ENCODE results near the gene ADAMTSL5.
A peak's percentile ranks its signal among the peaks of the same experiment; 100 is the strongest.
"Not testable (repeated sequence)": the region's sequence is repeated elsewhere in the genome, so short reads cannot be mapped to it uniquely, and the experiment has no call there.

Gene ADAMTSL5, protein sequence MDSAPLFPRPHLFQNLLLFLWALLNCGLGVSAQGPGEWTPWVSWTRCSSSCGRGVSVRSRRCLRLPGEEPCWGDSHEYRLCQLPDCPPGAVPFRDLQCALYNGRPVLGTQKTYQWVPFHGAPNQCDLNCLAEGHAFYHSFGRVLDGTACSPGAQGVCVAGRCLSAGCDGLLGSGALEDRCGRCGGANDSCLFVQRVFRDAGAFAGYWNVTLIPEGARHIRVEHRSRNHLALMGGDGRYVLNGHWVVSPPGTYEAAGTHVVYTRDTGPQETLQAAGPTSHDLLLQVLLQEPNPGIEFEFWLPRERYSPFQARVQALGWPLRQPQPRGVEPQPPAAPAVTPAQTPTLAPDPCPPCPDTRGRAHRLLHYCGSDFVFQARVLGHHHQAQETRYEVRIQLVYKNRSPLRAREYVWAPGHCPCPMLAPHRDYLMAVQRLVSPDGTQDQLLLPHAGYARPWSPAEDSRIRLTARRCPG

DNA sequence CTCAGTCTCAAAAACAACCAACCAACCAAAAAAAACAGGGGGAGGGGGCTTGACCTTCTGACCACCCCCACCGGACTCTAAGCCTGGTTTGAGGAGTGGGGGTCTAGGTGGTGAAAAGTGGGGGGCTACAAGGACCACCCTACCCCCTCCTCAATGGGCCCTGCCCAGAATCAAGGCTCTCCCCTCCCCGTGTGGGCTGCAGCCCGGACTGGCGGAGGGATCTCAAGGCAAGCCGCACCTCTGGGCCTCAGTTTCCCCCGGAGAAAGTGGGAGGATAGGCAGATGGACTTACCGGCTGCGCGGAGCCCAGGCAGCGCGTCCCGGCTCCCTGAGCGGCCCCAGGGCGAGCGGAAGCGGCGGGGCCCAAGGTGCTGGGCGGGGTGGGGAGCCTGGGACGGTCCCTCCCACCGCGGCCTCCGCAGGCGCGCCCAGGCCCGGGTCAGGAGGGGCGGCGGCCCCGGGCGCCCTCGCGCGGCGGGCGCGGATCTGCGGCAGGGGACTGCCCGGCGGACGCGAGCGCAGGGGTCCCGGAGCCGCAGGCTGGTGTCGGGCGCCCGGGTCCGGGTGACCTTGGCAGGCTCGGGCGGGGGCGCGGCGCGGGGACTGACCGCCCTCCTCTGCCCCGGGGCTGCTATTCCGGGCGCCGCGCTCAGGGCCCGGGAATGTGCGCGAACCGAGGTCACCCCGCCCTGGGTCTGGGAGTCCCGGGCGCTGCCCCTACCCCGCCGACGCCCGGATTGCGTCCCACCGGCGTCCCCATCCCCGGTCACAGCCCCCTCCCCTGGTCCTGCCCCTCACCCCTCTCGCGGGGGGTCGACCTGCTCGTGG lies at the start of gene ADAMTSL5:
TSS of gene ADAMTSL5 (minus strand) at position 349 of the 828 bp plus-strand sequence. CDS start 2,076 bp downstream, outside the sequence.
- peak; percentile 92 for ATAC-seq

DNA sequence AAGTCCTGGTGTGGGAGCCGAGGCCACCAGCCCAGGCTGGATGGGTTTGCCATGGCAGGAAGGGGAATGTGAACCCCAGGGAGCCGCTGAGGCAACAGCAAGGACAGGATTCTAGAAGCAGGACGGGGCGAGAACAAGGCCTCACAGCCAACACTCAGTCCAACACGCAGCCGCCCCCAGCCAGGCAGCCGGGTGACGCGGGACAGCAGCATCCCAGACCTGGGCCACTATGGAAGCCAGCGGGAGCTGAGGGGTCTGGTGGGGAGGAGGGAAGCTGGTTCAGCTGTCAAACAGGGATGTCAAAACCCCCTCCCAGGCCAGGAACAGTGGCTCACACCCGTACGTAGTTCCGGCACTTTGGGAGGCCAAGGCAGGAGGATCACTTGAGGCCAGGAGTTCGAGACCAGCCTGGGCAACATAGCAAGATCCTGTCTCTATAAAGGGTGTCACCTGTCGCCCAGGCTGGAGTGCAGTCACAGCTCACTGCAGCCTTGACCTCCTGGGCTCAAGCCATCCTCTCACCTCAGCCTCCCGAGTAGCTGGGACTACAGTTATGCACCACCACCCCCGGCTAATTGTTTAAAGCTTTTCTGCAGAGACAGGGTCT lies 48.5 kb upstream of the ADAMTSL5 start:
- ATAC-seq: no peak

DNA sequence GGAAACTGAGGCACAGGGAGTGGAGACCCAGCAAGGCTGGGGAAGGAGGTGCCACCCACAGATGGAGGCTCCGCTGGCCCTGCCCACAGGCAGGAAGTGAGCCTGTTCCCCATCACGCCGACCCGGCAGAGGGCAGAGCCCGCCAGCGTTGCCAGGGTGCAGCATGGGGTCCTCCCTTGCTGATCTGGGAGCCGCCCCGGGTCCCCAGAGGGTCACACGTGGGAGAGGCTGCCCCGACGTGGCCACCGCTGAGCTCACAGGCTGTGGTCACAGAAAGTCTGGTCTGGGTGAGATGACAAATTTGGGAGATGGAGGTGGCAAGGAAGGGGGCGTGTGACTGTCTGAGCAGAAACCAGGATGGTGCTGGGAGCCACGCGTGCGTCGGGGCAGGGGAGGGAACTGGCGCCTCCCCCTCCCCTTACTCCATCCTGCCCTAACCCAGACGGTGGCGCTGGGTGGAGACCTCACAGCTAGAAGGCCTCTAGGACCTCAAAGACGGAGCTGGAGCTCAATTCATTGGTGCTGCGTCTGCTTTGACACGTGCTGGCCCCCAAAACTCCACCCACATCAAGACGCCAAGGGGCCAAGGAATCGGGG lies 47.6 kb upstream of the ADAMTSL5 start:
- ATAC-seq: no peak

DNA sequence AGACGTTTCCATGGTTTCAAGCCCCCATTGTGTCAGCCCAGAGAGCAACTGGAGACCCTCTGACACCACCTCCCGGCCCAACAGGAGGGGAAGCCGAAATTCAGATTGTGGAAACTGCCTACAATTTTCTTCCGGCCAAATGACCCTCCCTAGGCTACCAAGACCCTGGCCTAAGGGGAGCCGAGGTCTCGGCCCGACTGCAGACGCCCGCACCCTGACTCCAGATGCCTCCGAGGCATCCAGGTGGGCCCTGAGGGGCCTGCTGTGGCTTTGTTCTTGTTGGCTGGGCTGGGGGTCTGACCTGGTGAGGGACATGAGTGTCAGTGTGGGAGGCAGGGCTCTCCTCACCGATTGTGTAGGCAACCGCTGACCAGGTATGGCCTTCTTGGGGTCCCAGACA lies 45.7 kb upstream of the ADAMTSL5 start:
- no peak for ATAC-seq

DNA sequence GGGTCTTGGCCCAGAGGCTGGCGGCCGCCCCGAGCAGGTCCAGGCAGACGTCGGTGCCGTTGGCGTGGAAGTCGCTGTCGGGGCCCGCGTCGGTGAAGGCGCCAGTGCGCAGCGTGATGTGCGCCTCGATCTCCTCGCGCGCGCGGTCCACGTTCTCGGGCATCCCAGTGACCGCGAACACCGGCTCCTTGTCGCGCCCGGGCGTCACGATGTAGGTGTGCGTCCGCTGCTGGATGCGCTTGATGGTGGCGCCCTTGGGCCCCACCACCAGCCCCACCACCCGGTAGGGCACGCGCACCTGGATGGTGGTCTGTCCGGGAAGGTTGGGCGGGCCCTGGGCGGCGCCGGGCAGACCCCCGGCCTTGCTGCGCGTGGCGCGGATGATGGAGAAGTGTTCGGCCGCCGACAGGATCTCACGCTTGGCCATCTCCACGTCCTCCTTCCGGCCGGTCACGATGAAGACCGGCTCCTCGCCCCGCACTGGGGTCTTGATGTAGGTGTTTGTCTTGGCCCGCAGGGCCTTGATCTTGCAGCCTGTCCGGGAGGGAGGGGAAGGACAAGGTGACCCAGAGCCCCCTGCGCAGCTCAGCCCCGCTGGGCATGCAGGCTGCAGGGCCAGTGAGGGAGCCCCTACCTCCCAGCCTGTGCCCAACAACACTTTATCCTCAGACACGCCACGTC lies 43.7 kb upstream of the ADAMTSL5 start:
- no peak for ATAC-seq

DNA sequence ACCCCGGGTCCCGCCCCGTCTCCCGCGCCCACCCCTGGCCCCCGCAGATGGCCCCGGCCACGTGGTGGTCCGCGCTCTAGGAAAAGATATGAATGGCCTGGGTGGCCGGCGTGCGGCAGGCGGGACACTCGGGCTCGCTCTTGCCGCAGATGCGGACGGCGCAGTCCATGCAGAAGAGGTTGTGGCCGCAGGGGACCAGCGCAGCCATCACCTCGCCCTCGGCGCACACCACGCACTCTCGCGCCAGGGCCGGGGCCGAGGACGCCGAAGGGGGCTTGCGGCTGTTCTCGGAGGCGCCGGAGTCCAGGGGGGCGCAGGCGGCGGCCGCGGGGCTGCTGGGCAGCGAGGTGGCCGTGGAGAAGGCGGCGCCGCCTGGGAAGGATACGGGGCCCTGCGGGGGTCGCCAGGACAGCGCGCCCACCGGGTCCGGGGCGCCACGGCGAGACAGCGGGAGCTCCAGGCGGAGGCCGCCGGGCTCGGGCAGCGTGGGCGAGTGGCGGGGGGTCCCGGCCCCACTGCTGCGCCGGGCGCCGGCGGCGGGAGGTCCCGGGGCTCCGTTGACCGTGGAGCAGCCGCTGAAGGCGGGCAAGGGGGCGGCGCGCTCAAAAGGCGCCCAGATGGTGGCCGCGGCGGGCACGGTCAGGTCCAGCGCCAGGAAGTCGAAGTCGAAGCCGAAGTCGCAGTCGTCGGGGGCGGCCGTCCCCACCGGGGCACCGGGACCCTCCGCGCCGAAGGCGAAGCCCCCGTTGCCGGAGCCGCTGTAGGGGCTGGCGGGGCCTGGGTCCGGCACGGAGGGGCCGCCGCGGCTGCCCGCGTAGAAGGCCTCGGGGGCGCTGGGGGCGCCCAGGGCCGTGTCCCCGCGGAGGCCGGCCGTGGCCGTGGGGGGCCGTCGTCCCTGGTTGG lies 42.9 kb upstream of the ADAMTSL5 start:
- ATAC-seq: no peak

DNA sequence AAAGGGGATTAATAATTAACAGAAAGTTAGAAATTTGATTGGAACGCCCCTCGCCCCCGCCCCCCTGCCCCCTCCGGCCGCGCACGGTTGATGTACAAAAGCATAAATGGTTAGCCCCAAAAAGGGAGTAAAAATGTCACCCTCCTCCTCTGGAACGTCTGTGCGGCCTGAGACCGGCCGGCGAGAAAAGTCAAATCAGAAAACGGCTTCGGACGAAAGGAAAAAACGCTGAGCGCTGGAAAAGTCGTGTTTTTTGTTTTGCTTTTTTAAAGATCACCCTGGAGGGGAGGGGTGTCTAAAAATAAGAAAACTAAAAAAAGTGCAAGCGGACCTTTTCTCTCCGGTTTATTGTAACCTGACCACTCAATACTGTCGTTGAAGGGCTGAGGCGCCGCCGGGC lies 42.1 kb upstream of the ADAMTSL5 start:
- no peak for ATAC-seq

DNA sequence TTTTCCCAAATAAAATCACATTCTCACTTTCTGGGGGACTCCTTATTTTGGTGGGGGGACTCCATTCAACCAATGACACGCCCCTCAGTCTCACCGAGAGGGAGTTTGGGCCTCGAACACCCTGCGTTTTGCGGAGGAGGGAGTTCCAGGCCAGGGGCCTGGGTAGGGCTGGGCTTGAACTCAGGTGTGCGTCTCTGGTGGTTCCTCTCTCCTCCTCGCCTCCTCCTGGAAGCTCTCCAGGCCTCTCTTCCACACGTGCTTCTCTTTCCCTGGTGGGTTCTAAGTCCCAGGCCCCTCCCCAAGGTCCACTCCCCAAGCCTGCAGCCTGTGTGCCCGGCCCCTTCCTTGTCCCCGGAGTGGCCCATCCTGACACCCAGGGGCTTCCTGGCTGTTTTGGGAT lies 40.6 kb upstream of the ADAMTSL5 start:
- no peak for ATAC-seq

DNA sequence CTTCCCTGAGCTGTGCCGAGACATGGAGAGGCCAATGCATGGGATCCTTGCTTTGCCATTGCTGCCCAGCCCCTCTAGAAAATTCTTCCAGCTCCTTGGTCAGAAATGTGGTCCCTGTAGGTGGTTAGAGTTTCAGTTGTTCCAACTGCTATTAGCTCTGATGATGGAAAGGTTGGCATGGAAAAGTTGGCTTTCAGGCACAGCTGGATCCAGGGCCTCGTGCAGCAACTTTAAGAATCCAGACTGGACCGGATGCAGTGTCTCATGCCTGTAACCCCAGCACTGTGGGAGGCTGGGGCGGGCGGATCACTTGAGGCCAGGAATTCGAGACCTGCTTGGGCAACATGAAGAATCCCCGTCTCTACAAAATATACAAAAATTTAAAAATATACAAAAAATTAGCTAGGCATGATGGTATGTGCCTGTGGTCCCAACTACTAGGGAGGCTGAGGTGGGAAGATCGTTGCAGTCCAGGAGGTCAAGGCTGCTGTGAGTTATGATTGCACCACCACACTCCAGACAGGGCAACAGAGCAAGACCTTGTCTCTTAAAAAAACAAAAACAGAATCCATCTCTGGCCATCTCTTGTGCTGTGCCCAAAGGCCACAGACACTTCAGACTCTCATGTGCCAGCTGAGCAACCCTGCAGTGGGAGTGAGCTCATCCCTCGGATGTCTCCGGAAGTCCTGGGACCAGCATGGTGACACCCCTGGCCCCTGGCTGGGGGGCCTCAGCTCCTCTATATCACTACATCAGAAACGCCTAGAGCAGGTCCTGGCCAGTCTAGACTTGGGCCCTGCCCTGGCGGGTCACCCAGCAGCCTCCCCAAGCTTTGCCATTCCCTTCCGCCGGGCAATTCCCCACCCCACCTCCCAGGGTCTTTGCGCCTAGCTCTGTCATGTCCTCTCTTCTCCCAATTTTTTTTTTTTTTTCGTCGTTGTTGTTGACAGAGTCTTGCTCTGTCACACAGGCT lies 38.5 kb upstream of the ADAMTSL5 start:
- ATAC-seq: no peak

DNA sequence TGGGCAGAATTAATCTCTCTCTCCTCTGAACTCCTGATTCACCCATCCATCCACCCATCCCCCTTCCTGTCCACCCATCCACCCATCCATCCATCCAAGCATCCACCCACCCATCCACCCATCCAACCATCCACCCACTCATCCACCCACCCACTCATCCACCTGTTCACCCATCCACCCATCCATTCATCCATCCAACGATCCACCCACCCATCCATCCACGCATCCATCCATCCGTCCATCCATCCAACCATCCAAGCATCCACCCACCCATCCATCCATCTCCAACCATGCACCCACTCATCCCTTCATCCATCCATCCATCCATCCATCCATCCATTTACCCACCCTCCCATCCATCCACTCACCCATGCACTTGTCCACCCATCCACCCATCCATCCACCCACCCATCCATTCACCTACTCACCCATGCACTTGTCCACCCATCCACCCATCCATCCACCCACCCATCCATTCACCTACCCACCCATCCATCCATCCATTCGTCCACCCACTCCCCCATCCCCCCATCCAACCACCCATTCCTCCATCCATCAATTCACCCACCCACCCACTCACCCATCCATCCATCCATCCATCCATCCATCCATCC lies 36.6 kb upstream of the ADAMTSL5 start:
- ATAC-seq: no peak

DNA sequence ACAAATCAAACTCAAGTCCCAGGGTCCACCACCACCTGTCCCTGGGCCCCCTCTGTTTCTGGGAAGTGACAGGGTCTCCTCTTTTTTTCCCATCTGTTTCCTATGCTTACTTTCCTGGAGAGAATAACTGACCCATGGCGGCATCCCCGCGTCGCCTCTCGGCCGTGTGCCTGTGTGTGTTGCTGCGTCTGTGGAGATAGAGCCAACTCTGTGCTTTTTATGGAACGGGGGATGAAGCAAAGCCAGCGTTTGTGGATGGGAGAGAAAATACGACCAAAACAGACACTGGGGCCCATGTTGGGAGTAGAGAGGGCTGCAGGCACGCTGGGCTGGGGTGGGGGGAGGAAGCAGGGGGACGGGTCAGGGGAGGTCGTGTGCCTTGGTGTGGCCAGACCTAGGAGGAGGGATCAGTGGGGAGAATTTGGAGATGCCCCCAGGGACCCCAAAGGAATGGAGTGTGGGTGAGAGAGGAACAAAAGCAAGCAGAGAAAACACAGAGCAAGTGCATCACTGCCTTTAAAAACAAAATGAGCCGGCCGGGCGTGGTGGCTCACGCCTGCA lies 27.6 kb upstream of the ADAMTSL5 start:
- ATAC-seq: no peak

DNA sequence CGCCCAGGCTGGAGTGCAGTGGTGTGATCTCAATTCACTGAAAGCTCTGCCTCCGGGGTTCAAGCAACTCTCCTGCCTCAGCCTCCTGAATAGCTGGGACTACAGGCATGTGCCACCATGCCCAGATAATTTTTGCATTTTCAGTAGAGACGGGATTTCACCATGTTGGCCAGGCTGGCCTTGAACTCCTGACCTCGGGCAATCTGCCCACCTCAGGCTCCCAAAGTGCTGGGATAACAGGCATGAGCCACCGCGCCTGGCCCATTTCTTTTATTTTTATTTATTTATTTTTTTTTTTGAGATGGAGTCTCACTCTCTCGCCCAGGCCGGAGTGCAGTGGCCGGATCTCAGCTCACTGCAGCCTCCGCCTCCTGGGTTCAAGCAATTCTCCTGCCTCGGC lies 26.9 kb upstream of the ADAMTSL5 start:
- not testable (repeated sequence) for ATAC-seq

DNA sequence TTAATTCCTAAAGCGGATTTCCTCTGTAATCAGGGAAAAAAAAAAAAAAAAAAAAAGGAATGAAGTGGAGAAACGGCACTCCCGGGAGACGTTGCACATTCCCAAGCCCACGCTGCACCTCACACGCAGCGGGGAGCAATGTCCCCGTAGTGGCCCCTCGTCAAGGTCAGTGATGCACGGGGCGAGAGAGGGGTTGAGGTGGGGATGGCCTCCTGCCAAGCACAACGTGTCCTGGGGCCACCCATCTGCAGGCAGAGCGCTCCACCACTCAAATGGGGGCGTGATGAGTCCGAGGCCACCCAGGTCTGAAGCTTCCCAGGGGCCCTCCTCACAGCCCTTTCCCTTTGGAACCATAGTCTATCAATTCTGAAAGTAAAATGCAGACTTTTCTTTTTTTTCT lies 26.2 kb upstream of the ADAMTSL5 start:
- ATAC-seq: no peak

DNA sequence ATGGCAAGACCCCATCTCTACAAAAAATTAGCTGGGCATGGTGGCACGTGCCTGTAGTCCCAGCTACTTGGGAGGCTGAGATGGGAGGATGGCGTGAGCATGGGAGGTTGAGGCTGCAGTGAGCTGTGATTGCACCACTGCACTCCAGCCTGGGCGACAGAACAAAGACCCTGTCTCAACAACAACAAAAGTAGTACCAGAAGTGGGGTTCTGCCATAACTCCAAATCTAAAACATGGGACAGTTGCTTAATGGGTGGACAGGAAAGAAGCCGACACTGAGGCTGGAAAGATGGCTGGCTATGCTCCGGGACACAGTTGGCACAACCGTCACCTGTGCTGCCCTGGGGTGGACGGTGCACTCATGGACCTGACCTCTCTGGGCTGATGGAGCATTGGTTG lies 22.9 kb upstream of the ADAMTSL5 start:
- not testable (repeated sequence) for ATAC-seq

DNA sequence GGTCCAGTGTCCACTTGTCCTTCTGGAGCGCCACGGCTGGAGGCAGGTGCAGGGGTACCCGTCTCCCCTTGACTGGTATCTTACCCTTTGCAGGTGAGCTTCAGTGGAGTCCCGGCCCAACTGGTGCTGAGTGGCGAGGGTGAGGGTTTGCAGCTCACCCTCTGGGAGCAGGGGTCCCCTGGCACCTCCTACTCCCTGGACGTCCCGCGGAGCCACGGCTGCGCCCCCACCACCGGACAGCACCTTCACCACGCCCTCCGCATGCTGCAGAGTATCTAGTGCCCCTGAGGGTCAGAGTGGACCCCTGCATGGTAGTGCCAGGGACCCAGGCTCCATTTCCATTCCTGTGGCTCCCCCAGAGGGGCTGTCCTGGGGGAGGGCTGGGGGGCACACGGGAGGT lies 22.2 kb upstream of the ADAMTSL5 start:
- no peak for ATAC-seq

DNA sequence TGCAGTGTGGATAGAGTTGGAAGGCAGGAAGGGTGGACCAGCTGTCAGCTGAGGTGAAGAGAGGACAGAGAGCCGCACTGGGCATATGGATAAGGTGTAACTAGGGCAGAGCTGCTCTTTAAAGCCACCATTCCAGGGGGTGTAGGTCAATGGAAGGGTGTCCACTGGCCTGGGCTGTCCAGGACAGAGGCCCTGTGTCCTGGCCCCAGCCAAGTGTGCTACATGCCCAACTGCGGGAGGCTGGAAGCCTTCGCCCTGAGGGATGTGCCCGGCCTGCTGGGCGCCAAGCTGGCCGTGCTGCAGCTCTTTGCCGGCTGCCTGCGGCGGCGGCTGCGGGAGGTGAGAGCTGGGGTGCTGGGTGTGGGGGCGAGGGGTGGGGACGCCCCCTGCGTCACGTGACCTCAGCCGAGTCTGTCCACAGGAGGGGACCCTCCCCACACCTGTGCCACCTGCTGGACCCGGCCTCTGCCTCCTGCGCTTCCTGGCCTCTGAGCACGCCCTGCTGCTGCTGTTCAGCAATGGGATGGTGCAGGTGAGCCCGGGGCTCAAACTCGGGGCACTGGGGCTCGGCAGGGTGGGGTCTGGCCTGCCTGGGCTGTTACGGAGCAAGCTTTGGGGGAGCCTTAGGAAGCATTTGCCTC lies 20.8 kb upstream of the ADAMTSL5 start:
- ATAC-seq: no peak

DNA sequence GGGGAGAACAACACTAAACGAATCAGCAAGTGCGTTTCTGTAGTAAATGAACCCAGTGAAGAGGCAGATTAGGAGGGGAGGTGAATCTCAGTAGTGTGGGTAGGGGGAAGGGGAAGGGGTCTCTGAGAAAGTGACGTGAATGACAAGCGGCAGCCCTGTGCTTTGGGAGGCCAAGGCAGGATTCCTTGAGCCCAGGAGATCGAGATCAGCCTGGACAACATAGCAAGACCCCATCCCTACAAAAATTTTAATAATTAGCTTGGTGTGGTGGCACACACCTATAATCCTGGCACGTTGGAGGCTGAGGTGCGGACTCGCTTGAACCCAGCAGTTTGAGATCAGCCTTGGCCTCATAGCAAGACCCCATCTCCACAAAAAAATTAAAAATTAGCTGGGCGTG lies 19.2 kb upstream of the ADAMTSL5 start:
- ATAC-seq: no peak

DNA sequence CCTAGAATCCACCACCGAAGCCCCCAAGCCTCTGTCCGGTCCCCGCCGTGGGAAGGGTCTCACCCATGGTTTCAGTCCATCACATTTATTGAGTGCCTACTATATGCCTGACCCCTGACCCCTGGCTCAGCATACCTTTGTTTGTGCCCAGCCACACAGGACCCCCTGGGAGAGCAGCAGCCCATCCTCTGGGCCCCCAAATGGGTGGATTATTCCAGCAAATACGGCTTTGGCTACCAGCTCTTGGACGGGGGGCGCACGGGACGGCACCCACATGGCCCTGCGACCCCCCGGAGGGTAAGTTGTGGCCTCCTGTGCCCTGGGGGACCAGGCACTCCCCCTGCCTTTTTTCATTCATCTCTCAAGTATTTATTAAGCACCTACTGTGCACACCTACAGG lies 18.8 kb upstream of the ADAMTSL5 start:
- ATAC-seq: no peak

DNA sequence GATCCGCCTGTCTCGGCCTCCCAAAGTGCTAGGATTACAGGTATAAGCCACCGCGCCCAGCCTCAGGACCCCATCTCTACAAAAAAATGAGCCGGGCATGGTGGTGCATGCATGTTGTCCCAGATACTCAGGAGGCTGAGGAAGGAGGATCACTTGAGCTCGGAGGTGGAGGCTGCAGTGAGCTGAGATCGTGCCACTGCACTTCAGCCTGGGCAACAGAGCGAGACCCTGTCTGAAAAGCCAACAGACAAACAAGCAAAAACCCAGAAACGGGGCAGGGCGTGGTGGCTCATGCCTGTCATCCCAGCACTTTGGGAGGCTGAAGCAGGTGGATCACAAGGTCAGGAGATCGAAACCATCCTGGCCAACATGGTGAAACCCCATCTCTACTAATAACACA lies 18.0 kb upstream of the ADAMTSL5 start:
- not testable (repeated sequence) for ATAC-seq

All from activated CD4-positive, CD25-positive, alpha-beta regulatory T cell treated with anti-CD3 and anti-CD28 coated beads, Interleukin-2, amount 50 U/mL, for 24 hours (primary cell).